Right lobe of liver (tissue), 4 donors: Measurements from ENCODE around the gene EMILIN3.
A peak's percentile ranks its signal among the peaks of the same experiment; 100 is the strongest.

Experiments
- CTCF ChIP-seq, 4 donors: fragments of 200-600 bp in 3 of 4; fragments of 450-650 bp in 1 of 4; IDR thresholded peaks; one replicate each; pipeline versions ENCODE4 v1.5.1 to v1.8.0; 2016 to 2022; ENCODE audit warnings: antibody characterized with exemption in 4 of 4, mild to moderate bottlenecking in 2 of 4
- POLR2A ChIP-seq: fragments of 450-650 bp; IDR thresholded peaks from one replicate; pipeline ENCODE4 v1.6.1; 2017; ENCODE audit warnings: antibody characterized with exemption, mild to moderate bottlenecking
- donor health status: DM: no; HTN: no; CAD: no.
- donor health status: DM: no; HTN: no; CAD: no.
- donor health status: DM: no; HTN: yes; CAD: no.

- TF ChIP-seq CTCF (IDR thresholded peaks at IDR 0.05) = peak in 3 of 4 donors; percentile 17 to 31 (median 19)
- peak; percentile 47 for TF ChIP-seq POLR2A
Measured at GRCh38 chr20:41340327-41341055, 26.1 kb downstream of the EMILIN3 start, which contains the start of gene LPIN3.
